HG02840 (cell line): ENCODE data around the gene CCSER2.
A peak's percentile ranks its signal among the peaks of the same experiment; 100 is the strongest.

Source experiments
- ATAC-seq: cut with Tn5 transposase; IDR thresholded peaks from one replicate; pipeline ENCODE4 v1.9.1; 2021; ENCODE audit warnings: mild to moderate bottlenecking, moderate library complexity, moderate number of reproducible peaks; ENCODE audit not compliant: unreplicated experiment, low FRiP score

CCSER2 gene

GRCh38 chr10:84538036-84538435 is 209.6 kb downstream of the CCSER2 start:
- no peak for ATAC-seq

- ATAC-seq = no peak
These were observed 210.8 kb downstream of the CCSER2 start for GRCh38 chr10:84539216-84539615.

- ATAC-seq = no peak
These were observed 211.7 kb downstream of the CCSER2 start for GRCh38 chr10:84540022-84540616.

GRCh38 chr10:84540617-84541288 is 212.4 kb downstream of the CCSER2 start:
- peak; percentile 66 for ATAC-seq

GRCh38 chr10:84541289-84541637 is 212.9 kb downstream of the CCSER2 start:
- ATAC-seq = no peak

GRCh38 chr10:84542522-84543490 is 214.4 kb downstream of the CCSER2 start:
- no peak for ATAC-seq

GRCh38 chr10:84543948-84544347 is 215.6 kb downstream of the CCSER2 start:
- no peak for ATAC-seq

- no peak for ATAC-seq
These were observed 217.3 kb downstream of the CCSER2 start for GRCh38 chr10:84545651-84546050.

GRCh38 chr10:84546609-84547008 is 218.2 kb downstream of the CCSER2 start:
- ATAC-seq = no peak

- ATAC-seq = no peak
These were observed 219.2 kb downstream of the CCSER2 start for GRCh38 chr10:84547616-84548015.

GRCh38 chr10:84548869-84549268 is 220.5 kb downstream of the CCSER2 start:
- ATAC-seq = no peak

GRCh38 chr10:84549368-84550165 is 221.2 kb downstream of the CCSER2 start:
- ATAC-seq = no peak

- ATAC-seq = no peak
These were observed 222.5 kb downstream of the CCSER2 start for GRCh38 chr10:84550756-84551436.

GRCh38 chr10:84551437-84552120 is 223.2 kb downstream of the CCSER2 start:
- ATAC-seq = no peak

GRCh38 chr10:84552478-84552877 is 224.1 kb downstream of the CCSER2 start:
- no peak for ATAC-seq

GRCh38 chr10:84562592-84562991 is 234.2 kb downstream of the CCSER2 start:
- no peak for ATAC-seq

GRCh38 chr10:84563355-84563754 is 235.0 kb downstream of the CCSER2 start:
- no peak for ATAC-seq

- no peak for ATAC-seq
These were observed 235.5 kb downstream of the CCSER2 start for GRCh38 chr10:84563868-84564267.

- no peak for ATAC-seq
These were observed 237.6 kb downstream of the CCSER2 start for GRCh38 chr10:84565881-84566582.
